ENCODE measurements around the gene POLR3G.

DNA sequence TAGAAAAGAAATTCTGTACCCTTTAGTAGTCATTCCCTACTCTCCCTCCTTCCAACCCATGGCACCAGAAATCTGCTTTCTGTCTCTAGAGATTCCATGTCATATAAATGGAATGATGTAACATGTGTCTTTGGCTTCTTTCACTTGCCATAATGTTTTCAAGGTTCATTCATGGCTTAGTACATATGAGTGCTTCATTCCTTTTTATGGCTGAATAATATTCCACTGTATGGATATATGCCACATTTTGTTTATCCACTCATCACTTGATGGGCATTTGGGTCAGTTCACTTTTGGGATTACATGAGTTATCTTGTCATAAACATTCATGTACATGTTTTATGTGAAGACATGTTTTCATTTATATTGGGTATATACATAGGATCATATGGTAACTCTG lies 19.4 kb downstream of the POLR3G start:
- TF ChIP-seq, protein P1, sequence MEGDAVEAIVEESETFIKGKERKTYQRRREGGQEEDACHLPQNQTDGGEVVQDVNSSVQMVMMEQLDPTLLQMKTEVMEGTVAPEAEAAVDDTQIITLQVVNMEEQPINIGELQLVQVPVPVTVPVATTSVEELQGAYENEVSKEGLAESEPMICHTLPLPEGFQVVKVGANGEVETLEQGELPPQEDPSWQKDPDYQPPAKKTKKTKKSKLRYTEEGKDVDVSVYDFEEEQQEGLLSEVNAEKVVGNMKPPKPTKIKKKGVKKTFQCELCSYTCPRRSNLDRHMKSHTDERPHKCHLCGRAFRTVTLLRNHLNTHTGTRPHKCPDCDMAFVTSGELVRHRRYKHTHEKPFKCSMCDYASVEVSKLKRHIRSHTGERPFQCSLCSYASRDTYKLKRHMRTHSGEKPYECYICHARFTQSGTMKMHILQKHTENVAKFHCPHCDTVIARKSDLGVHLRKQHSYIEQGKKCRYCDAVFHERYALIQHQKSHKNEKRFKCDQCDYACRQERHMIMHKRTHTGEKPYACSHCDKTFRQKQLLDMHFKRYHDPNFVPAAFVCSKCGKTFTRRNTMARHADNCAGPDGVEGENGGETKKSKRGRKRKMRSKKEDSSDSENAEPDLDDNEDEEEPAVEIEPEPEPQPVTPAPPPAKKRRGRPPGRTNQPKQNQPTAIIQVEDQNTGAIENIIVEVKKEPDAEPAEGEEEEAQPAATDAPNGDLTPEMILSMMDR (conservative IDR thresholded peaks at IDR 0.05) = no peak
- no peak for TF ChIP-seq ZFX (IDR thresholded peaks at IDR 0.05)
